SK-N-SH treated with all-trans-retinoic acid at 6 μM for 48 hours (cell line): ENCODE data around the gene FOSL2.

Experiments used
- ARNTL ChIP-seq: fragments of 450-650 bp; formaldehyde crosslinking; IDR thresholded peaks from 2 replicates; pipeline ENCODE4 v1.5.0; 2020; ENCODE audit warnings: low read depth, mild to moderate bottlenecking, moderate library complexity, borderline replicate concordance
- BACH2 ChIP-seq: fragments of 250-450 bp; sonication (Bioruptor Pico); IDR thresholded peaks from 2 replicates; pipeline ENCODE4 v1.9.0; 2021; ENCODE audit warnings: mild to moderate bottlenecking, borderline replicate concordance
- CSDC2 ChIP-seq: fragments of 250-450 bp; sonication (Bioruptor Pico); IDR thresholded peaks from 2 replicates; pipeline ENCODE4 v1.5.0; 2020; ENCODE audit warnings: mild to moderate bottlenecking, moderate library complexity
- ISL1 ChIP-seq: fragments of 250-450 bp; sonication (Bioruptor Pico); IDR thresholded peaks from 2 replicates; pipeline ENCODE4 v2.1.2; 2022; ENCODE audit warnings: mild to moderate bottlenecking, moderate library complexity
- PPARA ChIP-seq: fragments of 250-450 bp; sonication (Bioruptor Pico); IDR thresholded peaks from 2 replicates; pipeline ENCODE4 v1.5.0; 2020; ENCODE audit warnings: mild to moderate bottlenecking, borderline replicate concordance
- RARB ChIP-seq: fragments of 250-450 bp; sonication (Bioruptor Pico); IDR thresholded peaks from 2 replicates; pipeline ENCODE4 v1.8.0; 2021; ENCODE audit warnings: mild to moderate bottlenecking, moderate library complexity
- TCF4 ChIP-seq: fragments of 250-450 bp; sonication (Bioruptor Pico); IDR thresholded peaks from 2 replicates; pipeline ENCODE4 v1.8.0; 2021; ENCODE audit warnings: mild to moderate bottlenecking, moderate library complexity, borderline replicate concordance
- TOX ChIP-seq: fragments of 250-450 bp; sonication (Bioruptor Pico); IDR thresholded peaks from 2 replicates; pipeline ENCODE4 v1.8.0; 2021; ENCODE audit warnings: mild to moderate bottlenecking, moderate library complexity, borderline replicate concordance
- ZFP30 ChIP-seq: fragments of 450-650 bp; formaldehyde crosslinking; IDR thresholded peaks from 2 replicates; pipeline ENCODE4 v1.5.0; 2022; ENCODE audit warnings: mild to moderate bottlenecking, moderate library complexity
- ZNF565 ChIP-seq: fragments of 450-650 bp; formaldehyde crosslinking; conservative IDR thresholded peaks from 2 replicates; pipeline ENCODE4 v1.5.0; 2020; ENCODE audit warnings: low read depth, mild to moderate bottlenecking, moderate library complexity
- TF ChIP-seq, protein P1 (sequence below): fragments of 250-450 bp; sonication (Bioruptor Pico); IDR thresholded peaks from 2 replicates; pipeline ENCODE4 v1.5.1; 2021; ENCODE audit warnings: mild to moderate bottlenecking, moderate library complexity
- TF ChIP-seq, protein P2 (sequence below): fragments of 250-450 bp; sonication (Bioruptor Pico); IDR thresholded peaks from 2 replicates; pipeline ENCODE4 v1.8.0; 2020; ENCODE audit warnings: mild to moderate bottlenecking, moderate library complexity, borderline replicate concordance

DNA sequence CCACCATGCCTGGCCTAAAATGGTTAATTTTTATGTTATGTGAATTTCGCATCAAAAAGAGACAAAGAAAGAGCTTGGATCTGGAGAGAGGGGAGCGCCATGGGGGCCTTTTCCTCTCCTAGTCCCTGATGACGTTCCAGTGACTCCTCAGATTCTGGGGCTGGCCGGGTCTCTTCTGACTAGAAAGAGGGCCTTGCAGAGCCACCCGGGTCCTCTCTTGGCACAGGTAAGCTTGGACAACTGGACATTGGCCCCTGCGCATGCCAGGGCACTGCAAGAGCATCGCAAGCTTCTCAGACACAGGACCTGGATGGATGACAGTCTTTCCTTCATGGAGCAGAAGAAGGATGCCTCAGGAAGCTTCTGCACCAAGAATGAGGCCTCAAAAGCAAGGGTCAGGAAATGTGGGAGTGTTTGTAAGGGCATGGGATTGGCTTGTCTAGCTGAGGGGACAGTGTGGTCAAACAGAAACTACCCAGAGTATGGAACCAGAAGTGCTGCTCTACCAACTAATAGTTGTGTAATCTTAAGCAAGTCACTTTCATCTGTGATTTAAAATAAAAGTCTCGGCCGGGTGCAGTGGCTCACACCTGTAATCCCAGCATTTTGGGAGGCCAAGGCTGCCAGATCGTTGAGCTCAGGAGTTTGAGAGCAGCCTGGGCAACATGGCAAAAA is 35.2 kb downstream of the FOSL2 start:
- TF ChIP-seq TOX (CRISPR knock-in tag) (no peak), PPARA (CRISPR knock-in tag) (no peak), BACH2 (CRISPR knock-in tag) (no peak), TCF4 (CRISPR knock-in tag) (no peak), ZFP30 (CRISPR knock-in tag) (no peak), ISL1 (no peak), ARNTL (no peak), ZNF565 (CRISPR knock-in tag) (no peak), CSDC2 (CRISPR knock-in tag) (no peak), RARB (CRISPR knock-in tag) (no peak)
- TF ChIP-seq, protein P1, sequence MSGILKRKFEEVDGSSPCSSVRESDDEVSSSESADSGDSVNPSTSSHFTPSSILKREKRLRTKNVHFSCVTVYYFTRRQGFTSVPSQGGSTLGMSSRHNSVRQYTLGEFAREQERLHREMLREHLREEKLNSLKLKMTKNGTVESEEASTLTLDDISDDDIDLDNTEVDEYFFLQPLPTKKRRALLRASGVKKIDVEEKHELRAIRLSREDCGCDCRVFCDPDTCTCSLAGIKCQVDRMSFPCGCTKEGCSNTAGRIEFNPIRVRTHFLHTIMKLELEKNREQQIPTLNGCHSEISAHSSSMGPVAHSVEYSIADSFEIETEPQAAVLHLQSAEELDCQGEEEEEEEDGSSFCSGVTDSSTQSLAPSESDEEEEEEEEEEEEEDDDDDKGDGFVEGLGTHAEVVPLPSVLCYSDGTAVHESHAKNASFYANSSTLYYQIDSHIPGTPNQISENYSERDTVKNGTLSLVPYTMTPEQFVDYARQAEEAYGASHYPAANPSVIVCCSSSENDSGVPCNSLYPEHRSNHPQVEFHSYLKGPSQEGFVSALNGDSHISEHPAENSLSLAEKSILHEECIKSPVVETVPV (CRISPR knock-in tag): no peak
- TF ChIP-seq, protein P2, sequence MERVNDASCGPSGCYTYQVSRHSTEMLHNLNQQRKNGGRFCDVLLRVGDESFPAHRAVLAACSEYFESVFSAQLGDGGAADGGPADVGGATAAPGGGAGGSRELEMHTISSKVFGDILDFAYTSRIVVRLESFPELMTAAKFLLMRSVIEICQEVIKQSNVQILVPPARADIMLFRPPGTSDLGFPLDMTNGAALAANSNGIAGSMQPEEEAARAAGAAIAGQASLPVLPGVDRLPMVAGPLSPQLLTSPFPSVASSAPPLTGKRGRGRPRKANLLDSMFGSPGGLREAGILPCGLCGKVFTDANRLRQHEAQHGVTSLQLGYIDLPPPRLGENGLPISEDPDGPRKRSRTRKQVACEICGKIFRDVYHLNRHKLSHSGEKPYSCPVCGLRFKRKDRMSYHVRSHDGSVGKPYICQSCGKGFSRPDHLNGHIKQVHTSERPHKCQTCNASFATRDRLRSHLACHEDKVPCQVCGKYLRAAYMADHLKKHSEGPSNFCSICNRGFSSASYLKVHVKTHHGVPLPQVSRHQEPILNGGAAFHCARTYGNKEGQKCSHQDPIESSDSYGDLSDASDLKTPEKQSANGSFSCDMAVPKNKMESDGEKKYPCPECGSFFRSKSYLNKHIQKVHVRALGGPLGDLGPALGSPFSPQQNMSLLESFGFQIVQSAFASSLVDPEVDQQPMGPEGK (CRISPR knock-in tag): no peak
